NCI-H1436 (cell line): ENCODE measurements around the gene ANKLE1.

Experiments used
- DNase-seq: peaks from one replicate; lab custom pipeline; 2025; lab: John Stamatoyannopoulos, UW

ANKLE1 gene

DNA sequence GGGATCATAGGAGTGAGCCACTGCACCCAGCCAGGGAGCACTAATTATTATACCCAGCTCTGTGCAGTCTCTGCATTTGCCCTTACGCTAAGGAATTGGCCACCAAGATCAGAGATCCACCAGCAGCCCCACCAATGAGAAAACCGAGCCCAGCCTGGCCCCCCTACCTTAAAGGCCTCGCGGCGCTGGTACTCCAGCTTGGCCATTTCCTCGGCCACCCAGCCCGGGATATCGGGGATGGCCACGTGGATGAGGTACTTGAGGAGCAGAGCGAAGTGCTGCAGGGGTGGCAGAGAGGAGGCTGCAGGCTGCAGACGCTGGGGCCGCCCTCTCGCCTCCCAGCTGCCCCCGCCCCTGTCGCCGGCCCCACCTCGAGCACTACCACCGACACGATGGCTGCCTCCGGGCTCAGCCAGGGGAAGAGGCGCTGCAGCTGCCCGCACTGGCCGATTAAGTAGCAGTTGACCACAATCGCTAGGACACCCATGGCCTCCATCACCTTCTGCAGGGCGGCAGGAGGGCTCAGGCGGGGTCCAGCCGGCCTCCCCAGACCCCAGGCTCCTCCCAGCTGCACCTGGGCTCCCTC, 45.5 kb downstream of the ANKLE1 start:
- no peak for DNase-seq

DNA sequence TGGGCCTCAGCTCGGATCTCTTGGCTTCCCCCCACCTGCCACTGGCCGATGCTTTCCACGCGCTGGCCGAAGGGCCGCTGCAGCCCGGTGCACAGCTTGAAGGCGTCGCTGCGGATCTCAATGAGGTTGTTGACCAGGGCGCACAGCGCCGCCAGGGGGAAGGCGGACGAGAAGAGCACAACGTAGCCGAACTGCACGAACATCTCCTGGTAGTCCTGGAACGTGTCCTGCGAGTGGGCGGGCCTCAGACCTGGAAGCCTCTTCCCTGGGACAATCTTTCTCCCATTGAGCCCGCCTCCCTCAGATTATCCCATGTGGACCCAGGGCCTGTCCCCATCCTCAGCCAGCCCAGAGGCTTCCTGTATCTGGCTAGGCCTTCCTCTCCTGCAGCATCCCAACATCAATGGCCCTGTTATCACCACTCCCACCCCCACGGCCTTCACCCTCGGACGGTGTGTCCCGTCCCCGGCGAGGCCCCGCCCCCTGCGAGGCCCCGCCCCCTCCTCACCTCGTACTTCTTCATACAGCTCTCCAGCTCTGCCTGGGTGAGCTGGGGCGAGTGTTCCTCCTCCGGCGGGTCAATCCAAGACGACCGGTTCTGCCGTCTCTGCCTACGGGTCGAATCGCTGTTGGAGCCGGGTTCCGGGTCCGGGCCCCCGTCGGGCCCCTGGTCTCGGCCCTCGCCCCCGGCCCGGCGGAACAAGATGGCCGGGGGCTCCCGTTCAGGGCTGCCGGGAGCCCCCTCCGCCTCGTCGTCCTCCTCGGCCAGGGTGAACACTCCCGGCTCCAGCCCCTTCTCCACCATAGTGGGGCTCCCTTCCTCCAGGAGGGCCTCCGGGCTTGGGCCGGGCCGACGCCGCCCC, 46.2 kb downstream of the ANKLE1 start:
- no peak for DNase-seq

DNA sequence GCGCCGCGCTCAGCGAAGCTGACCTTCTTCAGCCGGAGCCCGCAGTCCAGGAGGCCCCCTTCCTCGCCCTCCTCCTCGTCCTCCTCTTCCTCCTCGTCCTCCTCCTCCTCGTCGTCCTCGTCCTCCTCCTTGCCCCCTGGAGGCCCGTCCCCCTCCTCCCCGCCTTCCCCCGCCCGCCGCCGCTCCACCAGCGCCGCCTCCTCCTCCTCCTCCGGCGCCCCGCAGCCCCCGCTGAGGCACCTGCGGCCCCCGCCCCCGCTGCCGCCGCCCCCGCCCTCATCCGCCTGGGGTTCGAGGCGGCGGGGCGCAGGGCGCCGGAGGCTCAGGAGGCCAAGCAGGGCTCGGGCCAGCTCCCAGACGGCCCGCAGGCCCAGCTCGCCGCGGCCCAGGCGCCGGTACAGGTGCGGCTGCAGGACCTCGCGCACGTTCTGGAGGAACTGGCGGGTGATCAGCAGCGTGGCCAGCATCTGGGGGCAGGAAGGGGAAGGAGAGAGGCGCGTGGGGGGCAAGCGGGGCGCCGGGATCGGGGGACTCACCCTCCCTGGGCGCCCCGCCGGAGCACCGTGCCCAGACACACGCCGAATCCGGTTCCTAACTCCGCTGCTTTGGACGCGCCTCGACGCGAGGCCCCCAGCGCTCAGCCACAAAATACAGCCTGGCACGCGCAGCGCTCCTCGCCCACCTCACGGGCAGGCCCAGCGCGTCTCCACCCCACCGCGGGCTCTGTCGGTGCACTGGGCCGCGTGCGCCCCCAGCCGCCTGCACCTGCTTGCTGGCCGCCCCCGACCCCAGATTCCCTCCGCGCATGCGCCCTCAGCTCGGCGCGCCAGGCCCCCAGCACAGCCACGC, 47.0 kb downstream of the ANKLE1 start:
- DNase-seq, result no peak

- no peak for DNase-seq
These were observed 47.9 kb downstream of the ANKLE1 start for GRCh38 chr19:17329366-17330261.

GRCh38 chr19:17330262-17331044, 48.8 kb downstream of the ANKLE1 start:
- no peak for DNase-seq

- DNase-seq, result no peak
These were observed 49.4 kb downstream of the ANKLE1 start for GRCh38 chr19:17331045-17331558.

DNA sequence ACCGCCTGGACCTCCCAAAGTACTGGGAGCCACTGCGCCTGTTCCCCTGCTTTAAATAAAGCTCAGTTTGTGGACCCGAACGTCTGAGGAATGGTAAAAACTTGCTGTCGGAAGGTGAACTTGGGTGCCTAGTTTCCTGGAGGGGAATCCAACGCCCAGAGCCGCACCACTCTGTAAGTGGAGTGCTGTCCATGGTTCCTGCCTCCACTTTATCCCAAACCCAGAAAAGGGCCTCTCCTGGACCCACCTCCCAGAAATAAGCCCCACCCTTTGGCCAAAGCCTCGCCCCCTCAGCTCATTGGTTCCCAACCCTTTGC, 50.6 kb downstream of the ANKLE1 start:
- no peak for DNase-seq

GRCh38 chr19:17332677-17333581, 51.2 kb downstream of the ANKLE1 start:
- peak; percentile 64 for DNase-seq

DNA sequence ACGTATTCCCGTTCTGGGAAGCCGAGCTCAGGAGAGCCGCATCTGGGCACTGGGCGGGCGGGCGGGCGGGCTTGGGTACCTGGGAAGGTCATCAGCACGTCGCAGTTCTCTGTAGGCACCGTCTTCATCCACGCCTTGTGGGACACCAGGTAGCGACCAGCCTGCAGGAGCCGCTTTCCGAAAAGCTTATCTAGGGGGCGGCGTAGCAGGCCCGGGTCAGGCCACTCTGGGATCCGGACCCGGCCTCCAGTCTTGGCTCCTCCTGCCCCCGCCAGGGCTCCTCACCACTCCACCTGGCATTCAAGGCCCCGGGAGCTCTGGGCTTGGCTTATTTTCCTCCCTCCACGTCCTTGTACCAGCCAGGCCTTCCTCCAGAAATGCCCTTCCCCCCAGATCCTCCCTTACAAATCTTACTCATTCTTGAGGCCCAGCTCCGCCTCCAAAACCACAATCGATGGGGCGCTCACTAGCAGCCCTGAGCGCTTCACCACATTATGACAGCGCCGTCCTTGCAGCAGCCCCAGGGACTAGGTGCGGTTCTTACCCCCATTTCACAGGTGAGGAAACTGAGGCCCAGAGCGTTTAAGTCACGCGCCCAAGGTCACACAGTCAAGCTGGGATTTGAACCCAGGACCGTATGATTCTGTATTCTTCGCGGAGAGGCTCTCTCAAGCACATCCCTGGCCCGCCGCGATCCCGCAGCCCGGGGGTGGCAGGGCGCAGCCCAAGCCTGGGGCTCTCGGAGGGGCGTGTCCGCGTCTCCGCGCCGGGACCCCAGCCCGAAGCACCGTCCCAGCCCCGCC, 52.1 kb downstream of the ANKLE1 start:
- no peak for DNase-seq

GRCh38 chr19:17334414-17335409, 53.0 kb downstream of the ANKLE1 start, which contains the start of gene ANO8:
ANO8 (minus strand) TSS chr19:17334855; CDS start chr19:17334670, 185 bp downstream.
- peak; percentile 93 for DNase-seq

- no peak for DNase-seq
These were observed 53.9 kb downstream of the ANKLE1 start for GRCh38 chr19:17335575-17335974.
